Thyroid gland (tissue), 4 donors: Measurements from ENCODE around the gene DOCK1. TPM values are rescaled to one million over a fixed set of nuclear protein-coding genes. Genes with fewer than 3 reads are reported as not detected.

Source experiments
- DNase-seq, 2 donors: peaks; one replicate each; pipeline ENCODE4 v3.0.0-alpha.2; 2019
- H3K27ac ChIP-seq, 3 donors: fragments of 200-600 bp; sonication (generic); 1 replicate in 2 of 3; 2 replicates in 1 of 3; pipeline ENCODE4 v1.5.1; 2016 to 2019; ENCODE audit warnings: mild to moderate bottlenecking in 1 of 3, moderate library complexity in 1 of 3
- H3K27me3 ChIP-seq: fragments of 200-600 bp; sonication (generic); one replicate; pipeline ENCODE4 v1.5.1; 2019
- H3K36me3 ChIP-seq, 2 donors: fragments of 200-600 bp; sonication (generic); one replicate each; pipeline ENCODE4 v1.5.1; 2016 to 2019
- H3K4me1 ChIP-seq, 2 donors: fragments of 200-600 bp; sonication (generic); one replicate each; pipeline ENCODE4 v1.5.1; 2017 to 2019
- H3K4me3 ChIP-seq, 3 donors: fragments of 200-600 bp; sonication (generic); replicated peaks in 1 of 3; 1 replicate in 2 of 3; 2 replicates in 1 of 3; pipeline ENCODE4 v1.5.1; 2016; ENCODE audit warnings: mild to moderate bottlenecking in 1 of 3
- H3K9me3 ChIP-seq: fragments of 200-600 bp; sonication (generic); one replicate; pipeline ENCODE4 v1.5.1; 2017
- POLR2A ChIP-seq, 2 donors: fragments of 450-650 bp; IDR thresholded peaks; one replicate each; pipeline ENCODE4 v1.6.1; 2017; ENCODE audit warnings: antibody characterized with exemption in 2 of 2, mild to moderate bottlenecking in 2 of 2, moderate library complexity in 1 of 2
- WGBS, 2 donors: methylation state at CpG; one replicate each; pipeline ENCODE4 v1.1.5; 2017; 5-methylcytosine and 5-hydroxymethylcytosine counted together
- intact Hi-C: fragments of 100-400 bp; cut with DNase I; formaldehyde crosslinking; loops from one replicate; pipeline ENCODE4 v1.15.1; 2023
- total RNA-seq, 4 donors: library from RNA; depleted of rRNA; stranded (reverse); fragments of >200 nt; gene quantifications; one replicate each; pipeline ENCODE4 v1.2.3, GENCODE V29; 2016
- TF ChIP-seq, protein P1 (sequence below), 6 experiments: fragments of 200-600 bp in 3 of 6; fragments of 450-650 bp in 3 of 6; sonication (generic) in 3 of 6; IDR thresholded peaks; one replicate each; pipeline ENCODE4 v1.5.1; 2016 to 2019; ENCODE audit warnings: antibody characterized with exemption in 6 of 6, mild to moderate bottlenecking in 2 of 6, inconsistent platforms in 1 of 6, moderate library complexity in 1 of 6

Gene DOCK1
- total RNA-seq, 4 donors from 2014 or later: 89.7 to 217 (median 112) TPM

DNA sequence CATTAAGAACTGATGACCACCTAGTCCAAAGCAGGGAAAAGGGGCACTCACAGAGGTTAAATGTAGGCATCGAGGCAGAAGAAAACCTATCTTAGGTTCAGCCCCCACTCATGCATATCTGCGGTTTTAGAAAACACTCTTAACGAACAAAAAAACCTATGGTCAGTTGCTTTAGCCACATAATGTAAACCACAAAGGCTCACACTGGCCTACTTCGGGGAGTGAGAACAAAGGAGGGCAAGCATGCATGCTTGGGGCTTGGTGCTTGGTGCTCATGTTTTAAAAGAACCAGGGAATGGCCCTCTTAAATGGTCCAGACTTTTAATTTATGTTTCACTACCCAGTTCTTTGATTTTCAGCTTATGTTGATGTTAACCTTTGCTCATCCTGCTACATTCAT lies 276.9 kb downstream of the DOCK1 start:
- intact Hi-C loops: no loop called here
- no peaks in the 10 kb centered on the region for H3K36me3 ChIP-seq
- WGBS, 2 donors: 72 to 73% methylated on average over 4 of the region's 4 CpGs
- no peak for DNase-seq
- H3K4me1 ChIP-seq: no peaks in the 10 kb centered on the region
- no peak overlapping the region for H3K4me3 ChIP-seq
- no peaks in the 10 kb centered on the region for H3K9me3 ChIP-seq
- H3K27ac ChIP-seq: no peak overlapping the region
- TF ChIP-seq, protein P1, sequence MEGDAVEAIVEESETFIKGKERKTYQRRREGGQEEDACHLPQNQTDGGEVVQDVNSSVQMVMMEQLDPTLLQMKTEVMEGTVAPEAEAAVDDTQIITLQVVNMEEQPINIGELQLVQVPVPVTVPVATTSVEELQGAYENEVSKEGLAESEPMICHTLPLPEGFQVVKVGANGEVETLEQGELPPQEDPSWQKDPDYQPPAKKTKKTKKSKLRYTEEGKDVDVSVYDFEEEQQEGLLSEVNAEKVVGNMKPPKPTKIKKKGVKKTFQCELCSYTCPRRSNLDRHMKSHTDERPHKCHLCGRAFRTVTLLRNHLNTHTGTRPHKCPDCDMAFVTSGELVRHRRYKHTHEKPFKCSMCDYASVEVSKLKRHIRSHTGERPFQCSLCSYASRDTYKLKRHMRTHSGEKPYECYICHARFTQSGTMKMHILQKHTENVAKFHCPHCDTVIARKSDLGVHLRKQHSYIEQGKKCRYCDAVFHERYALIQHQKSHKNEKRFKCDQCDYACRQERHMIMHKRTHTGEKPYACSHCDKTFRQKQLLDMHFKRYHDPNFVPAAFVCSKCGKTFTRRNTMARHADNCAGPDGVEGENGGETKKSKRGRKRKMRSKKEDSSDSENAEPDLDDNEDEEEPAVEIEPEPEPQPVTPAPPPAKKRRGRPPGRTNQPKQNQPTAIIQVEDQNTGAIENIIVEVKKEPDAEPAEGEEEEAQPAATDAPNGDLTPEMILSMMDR (IDR thresholded peaks at IDR 0.05): no peak
- TF ChIP-seq POLR2A (IDR thresholded peaks at IDR 0.05): no peak
- no peaks in the 10 kb centered on the region for H3K27me3 ChIP-seq

DNA sequence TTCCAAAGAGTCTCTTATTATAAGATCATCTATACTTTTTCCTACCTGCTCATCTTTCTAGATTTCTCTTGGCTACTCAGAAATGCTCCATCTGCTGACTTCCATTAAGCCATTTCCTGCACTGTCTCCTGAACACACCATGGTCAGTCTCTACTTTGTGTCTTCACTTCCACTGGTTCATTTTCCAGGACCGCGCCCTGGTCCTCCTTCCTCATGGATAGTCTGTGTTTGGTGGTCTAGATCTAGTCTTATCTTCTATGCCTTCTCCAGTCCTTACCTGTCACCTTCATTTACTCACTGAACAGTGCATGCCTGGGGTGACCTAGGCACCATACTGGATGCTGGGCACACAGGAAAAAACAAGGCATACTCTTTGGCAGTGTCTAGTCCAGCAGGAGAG lies 279.4 kb downstream of the DOCK1 start:
- Histone ChIP-seq H3K4me1 (no peaks in the 10 kb centered on the region), H3K27me3 (no peaks in the 10 kb centered on the region), H3K9me3 (no peaks in the 10 kb centered on the region), H3K36me3 (no peaks in the 10 kb centered on the region), H3K27ac (no peak overlapping the region), H3K4me3 (no peak overlapping the region)
- intact Hi-C loops: no loop called here
- TF ChIP-seq POLR2A (IDR thresholded peaks at IDR 0.05): no peak
- TF ChIP-seq, protein P1 (IDR thresholded peaks at IDR 0.05): no peak
- DNase-seq: no peak
- 97 to 99% methylated on average over 2 of the region's 2 CpGs for WGBS, 2 donors

DNA sequence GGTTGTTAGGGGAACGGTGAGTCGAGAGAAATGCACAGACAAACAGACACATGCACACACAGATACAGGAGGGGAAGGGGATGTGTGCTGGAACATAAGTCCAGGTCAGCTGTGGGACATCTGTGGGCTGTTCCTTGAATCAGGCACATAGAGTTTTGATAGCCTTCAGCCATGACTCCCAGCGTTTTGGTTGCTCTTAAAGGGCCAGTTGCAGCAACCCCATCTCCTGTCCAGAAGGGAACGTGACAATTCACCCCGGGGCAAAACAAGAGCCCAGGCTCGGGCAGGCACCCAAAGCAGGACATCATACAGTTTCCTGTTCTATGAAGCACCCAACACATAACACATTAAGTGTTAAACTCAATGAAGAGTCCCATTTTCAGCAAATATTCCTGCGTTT lies 281.6 kb downstream of the DOCK1 start:
- H3K27me3 ChIP-seq: no peaks in the 10 kb centered on the region
- H3K36me3 ChIP-seq: no peaks in the 10 kb centered on the region
- no peak overlapping the region for H3K4me3 ChIP-seq
- H3K4me1 ChIP-seq: no peaks in the 10 kb centered on the region
- H3K9me3 ChIP-seq: no peaks in the 10 kb centered on the region
- H3K27ac ChIP-seq: no peak overlapping the region
- DNase-seq: no peak
- 76 to 82% methylated on average over 7 of the region's 7 CpGs for WGBS, 2 donors
- TF ChIP-seq POLR2A (IDR thresholded peaks at IDR 0.05): no peak
- TF ChIP-seq, protein P1 (IDR thresholded peaks at IDR 0.05): no peak
- intact Hi-C loops: no loop called here

DNA sequence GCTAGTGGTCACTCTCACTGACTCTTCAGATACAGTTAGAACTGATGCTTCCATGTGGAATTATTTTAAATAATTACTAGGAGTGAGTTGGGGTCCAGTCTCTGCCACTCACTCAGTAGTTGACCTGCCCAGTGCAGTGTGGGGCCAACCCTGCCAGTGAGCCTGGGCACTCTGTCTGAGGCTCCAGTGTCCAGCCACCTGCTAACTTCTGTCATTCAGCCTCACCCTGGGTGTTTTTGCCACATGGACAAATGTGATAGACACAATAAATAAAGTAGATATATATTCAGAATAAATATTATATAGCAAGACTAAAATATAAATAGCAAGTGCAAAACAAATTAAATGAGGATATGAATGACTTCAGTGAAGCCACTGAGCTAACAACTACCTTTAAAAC lies 284.0 kb downstream of the DOCK1 start:
- TF ChIP-seq POLR2A (IDR thresholded peaks at IDR 0.05): no peak
- TF ChIP-seq, protein P1 (IDR thresholded peaks at IDR 0.05): no peak

DNA sequence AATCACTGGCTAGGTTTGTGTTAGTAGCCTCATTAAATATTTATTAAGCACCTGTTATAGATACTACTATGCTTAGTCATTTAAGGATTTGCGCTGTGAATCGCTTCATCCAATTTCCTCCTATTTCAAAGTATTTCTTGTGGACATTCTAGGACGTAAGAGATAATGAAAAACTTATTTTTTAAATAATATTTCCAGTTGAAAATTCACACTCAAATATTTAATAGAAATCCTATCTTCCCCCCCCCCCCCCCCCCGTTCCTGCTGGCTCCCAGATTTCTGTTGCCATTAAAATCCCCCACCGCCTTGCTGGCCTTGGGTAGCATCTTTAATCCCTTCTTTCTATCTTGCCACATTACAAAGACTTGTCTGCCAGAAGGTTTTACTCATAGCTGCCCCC lies 285.2 kb downstream of the DOCK1 start:
- Histone ChIP-seq H3K27me3 (no peaks in the 10 kb centered on the region), H3K4me1 (peaks cover 7 to 9% of the 10 kb centered on the region in 2 donors), H3K27ac (no peak overlapping the region), H3K4me3 (no peak overlapping the region), H3K9me3 (no peaks in the 10 kb centered on the region), H3K36me3 (no peaks in the 10 kb centered on the region)
- DNase-seq: no peak
- WGBS, 2 donors: 75 to 77% methylated on average over 5 of the region's 5 CpGs
- intact Hi-C loops: no loop called here
- TF ChIP-seq POLR2A (IDR thresholded peaks at IDR 0.05): no peak
- TF ChIP-seq, protein P1 (IDR thresholded peaks at IDR 0.05): no peak

More for the DNA sequence above, 284.0 kb downstream of the DOCK1 start:
- H3K27ac ChIP-seq: no peak overlapping the region
- no peaks in the 10 kb centered on the region for H3K36me3 ChIP-seq
- no peaks in the 10 kb centered on the region for H3K4me1 ChIP-seq
- intact Hi-C loops: no loop called here
- H3K9me3 ChIP-seq: no peaks in the 10 kb centered on the region
- no peak for DNase-seq
- no peak overlapping the region for H3K4me3 ChIP-seq
- no peaks in the 10 kb centered on the region for H3K27me3 ChIP-seq
